Ectodermal cell (in vitro differentiated cells): ENCODE measurements around the gene LCN15.
"Not testable (repeated sequence)": the region's sequence is repeated elsewhere in the genome, so short reads cannot be mapped to it uniquely, and the experiment has no call there.

Experiments
- H3K27ac ChIP-seq: 2 replicates; pipeline ENCODE4 v1.7.0; 2013; ENCODE audit warnings: mild to moderate bottlenecking, low read depth, low read length; ENCODE audit not compliant: insufficient read depth, poor library complexity, severe bottlenecking
- H3K27me3 ChIP-seq: 2 replicates; pipeline ENCODE4 v1.7.0; 2013; ENCODE audit warnings: mild to moderate bottlenecking, low read length; ENCODE audit not compliant: insufficient read depth, control insufficient read depth, poor library complexity, severe bottlenecking
- H3K36me3 ChIP-seq: one replicate; pipeline ENCODE4 v1.7.0; 2013; ENCODE audit warnings: low read length; ENCODE audit not compliant: control insufficient read depth, insufficient read depth
- H3K4me1 ChIP-seq: one replicate; pipeline ENCODE4 v1.7.0; 2013; ENCODE audit warnings: low read length; ENCODE audit not compliant: control insufficient read depth, insufficient read depth
- H3K4me3 ChIP-seq: 2 replicates; pipeline ENCODE4 v1.7.0; 2013; ENCODE audit warnings: low read depth, low read length, control low read depth; ENCODE audit not compliant: insufficient read depth
- H3K9me3 ChIP-seq: 2 replicates; pipeline ENCODE4 v1.7.0; 2013; ENCODE audit warnings: mild to moderate bottlenecking, low read length, moderate library complexity; ENCODE audit not compliant: control insufficient read depth
- WGBS, 2 experiments: methylation state at CpG; one replicate each; pipeline ENCODE4 v1.1.7; 2013; ENCODE audit warnings: missing lambda C conversion rate in 2 of 2; 5-methylcytosine and 5-hydroxymethylcytosine counted together

LCN15 gene

DNA sequence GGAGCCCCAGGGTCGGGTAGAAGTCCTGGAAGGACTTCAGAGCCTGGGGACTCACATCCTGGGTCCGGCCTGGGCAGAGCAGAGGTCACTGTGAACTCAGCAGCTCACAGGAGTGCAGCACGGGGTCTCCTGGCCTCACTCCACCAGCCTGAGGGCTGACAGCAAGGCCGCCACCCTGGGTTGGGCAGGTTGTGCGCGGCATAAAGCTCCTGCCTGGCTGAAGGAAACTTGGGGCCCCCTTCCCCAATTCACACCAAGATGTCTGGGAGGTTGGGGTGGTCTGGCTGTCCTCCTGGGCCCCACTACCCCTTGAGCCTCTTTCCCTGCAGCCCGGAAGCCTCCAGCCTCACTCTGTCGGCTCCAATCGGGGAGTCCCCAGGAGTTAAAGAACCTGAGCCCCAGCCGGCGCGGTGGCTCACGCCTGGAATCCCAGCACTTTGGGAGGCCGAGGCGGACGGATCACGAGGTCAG, 2.1 kb downstream of the LCN15 start:
- Histone ChIP-seq H3K4me1 (peaks cover 5% of the 10 kb centered on the region), H3K27ac (no peak overlapping the region)
- WGBS, 2 experiments = 90% methylated on average over 17 of the region's 17 CpGs

DNA sequence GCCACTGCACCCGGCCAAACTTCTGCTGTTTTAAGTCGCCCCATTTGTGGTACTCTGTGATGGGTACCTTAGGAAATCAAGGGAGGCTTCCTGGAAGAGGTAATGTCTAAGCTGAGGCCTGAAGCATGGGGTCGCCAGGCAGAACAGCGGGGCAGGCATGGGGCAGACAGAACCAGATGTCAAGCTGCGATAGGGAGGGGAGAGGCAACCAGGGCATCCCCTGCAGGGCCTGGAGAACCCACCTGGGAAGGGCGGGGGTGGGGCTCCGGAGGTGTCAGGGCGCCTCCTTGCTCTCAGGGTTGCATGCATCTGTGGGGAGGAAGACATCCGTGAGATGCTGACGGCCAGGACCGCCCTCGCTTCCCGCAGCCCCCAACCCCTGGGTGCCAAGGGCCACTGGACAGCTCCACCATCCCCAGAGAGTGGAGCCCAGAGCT, 2.8 kb downstream of the LCN15 start:
- 93% methylated on average over 13 of the region's 13 CpGs for WGBS, 2 experiments
- no peak overlapping the region for H3K27ac ChIP-seq
- no peaks in the 10 kb centered on the region for H3K9me3 ChIP-seq
- H3K4me3 ChIP-seq = no peak overlapping the region
- no peaks in the 10 kb centered on the region for H3K27me3 ChIP-seq
- no peaks in the 10 kb centered on the region for H3K36me3 ChIP-seq
- peaks cover 5% of the 10 kb centered on the region for H3K4me1 ChIP-seq

More for the DNA sequence above, 2.1 kb downstream of the LCN15 start:
- Histone ChIP-seq H3K27me3 (no peaks in the 10 kb centered on the region), H3K9me3 (no peaks in the 10 kb centered on the region), H3K4me3 (no peak overlapping the region), H3K36me3 (no peaks in the 10 kb centered on the region)

DNA sequence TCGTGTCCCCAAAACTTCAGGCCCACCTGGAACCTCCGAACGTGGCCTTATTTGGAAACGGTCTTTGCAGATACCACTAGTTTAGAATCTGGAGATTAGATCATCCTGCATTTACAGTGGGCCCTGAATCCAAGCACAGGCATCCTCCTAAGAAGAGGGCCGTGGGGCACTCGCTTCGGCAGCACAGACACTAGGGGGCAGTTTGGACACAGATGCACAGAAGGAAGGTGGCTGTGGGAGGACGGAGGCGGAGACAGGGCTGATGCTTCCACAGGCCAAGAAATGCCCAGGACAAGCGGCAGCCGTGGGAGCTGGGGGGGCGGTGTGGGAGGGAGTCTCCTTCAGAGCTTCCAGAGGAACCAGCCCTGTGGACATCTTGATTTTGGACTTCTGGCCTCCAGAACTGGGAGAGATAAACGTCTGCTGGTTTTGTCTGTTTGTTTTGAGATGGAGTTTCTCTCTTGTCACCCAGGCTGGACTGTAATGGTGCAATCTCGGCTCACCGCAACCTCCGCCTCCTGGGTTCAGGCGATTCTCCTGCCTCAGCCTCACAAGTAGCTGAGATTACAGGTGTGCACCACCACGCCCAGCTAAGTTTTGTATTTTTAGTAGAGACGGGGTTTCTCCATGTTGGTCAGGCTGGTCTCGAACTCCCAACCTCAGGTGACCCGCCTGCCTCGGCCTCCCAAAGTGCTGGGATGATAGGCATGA, 3.3 kb downstream of the LCN15 start:
- not testable (repeated sequence) for H3K4me1 ChIP-seq, H3K36me3 ChIP-seq, H3K27ac ChIP-seq, H3K27me3 ChIP-seq, H3K9me3 ChIP-seq, H3K4me3 ChIP-seq
- WGBS, 2 experiments = 74 to 77% methylated on average over 22 of the region's 22 CpGs

DNA sequence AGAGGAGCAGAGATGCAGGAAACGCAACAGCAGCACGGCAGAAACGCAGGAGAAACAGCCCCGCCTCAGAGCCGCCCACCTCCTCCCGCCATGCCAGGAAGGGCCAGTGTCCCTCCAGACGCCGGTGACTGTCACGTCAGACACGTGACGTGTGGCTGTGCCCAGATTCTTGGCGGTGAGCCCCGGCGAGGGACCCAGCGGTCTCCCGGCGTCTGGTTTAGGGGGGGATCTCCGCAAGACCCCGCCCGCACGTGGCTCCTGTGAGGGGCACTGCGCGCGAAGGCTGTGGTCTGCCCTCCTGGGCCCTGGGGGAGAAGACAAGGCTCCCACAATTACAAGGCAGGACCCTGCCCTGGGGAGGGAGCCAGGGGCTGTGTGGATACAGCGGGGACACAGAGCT, 3.9 kb downstream of the LCN15 start:
- H3K9me3 ChIP-seq = no peaks in the 10 kb centered on the region
- WGBS, 2 experiments = 89 to 90% methylated on average over 25 of the region's 25 CpGs
- no peak overlapping the region for H3K27ac ChIP-seq
- H3K27me3 ChIP-seq = no peaks in the 10 kb centered on the region
- peaks cover 5% of the 10 kb centered on the region for H3K4me1 ChIP-seq
- H3K36me3 ChIP-seq = no peaks in the 10 kb centered on the region
- no peak overlapping the region for H3K4me3 ChIP-seq

DNA sequence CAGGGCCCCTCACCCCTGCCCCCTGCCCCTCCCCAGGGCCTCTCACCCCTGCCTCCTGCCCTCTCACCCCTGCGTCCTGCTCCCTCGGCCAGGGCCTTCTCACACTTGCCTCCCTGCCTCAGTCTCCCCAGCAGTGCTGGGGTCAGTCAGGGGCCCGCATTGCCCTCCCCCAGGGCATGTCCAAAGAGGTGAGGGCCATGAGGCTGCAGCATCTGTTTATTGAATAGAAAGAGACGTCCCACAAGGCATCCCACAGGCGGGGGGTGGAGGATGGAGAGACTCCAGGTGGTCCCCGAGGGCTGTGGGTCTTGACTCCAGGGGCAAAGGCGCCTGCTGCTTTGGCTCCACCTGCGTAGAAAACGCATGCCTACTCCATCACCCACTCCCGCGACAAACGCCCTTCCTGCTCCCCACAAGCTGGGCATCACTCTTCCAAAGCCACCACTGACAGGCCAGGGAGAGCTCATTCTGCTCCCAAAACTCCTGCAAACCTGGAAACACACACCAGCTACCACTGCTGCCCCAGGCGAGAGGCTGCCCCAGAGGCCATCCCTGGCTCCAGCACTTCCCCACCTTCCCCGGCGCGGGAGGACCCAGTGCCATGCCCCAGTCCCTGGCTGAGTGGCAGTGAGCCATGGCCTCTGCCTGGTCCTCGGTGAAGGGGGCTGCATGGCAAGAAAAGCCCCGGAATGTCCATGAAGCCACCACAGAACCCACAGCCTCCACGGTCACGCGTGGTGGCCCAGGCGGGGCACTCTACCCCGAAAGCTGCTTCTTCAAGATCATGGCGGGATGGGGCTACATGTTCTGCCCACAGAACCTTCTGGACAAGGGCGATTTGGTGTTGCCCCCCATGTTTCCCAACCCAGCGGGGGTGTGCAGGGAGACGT, 4.6 kb downstream of the LCN15 start:
- H3K27ac ChIP-seq = no peak overlapping the region
- WGBS, 2 experiments = 91 to 93% methylated on average over 27 of the region's 27 CpGs

DNA sequence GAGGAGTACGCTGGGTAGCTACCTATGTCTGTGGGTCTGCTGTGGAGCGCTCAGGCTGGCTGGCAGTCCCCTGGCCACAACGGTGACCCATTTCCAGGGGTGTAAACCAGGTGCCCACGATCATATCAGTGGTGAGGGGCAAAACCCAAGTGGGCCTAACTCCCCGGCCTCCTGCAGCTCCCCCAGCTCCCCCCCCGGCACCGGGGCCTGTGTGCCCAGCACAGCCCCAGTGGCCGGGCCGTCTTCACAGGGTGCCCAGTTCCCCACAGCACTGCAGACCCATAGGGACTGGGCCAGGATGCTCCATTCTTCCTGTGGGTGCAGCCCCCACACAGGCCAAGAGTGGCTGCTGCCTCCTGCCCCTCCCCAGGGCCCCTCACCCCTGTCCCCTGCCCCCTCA, 5.3 kb downstream of the LCN15 start:
- Histone ChIP-seq H3K4me1 (peaks cover 9% of the 10 kb centered on the region), H3K27me3 (no peaks in the 10 kb centered on the region), H3K9me3 (no peaks in the 10 kb centered on the region), H3K36me3 (no peaks in the 10 kb centered on the region), H3K27ac (no peak overlapping the region), H3K4me3 (no peak overlapping the region)
- WGBS, 2 experiments = 89 to 90% methylated on average over 9 of the region's 9 CpGs

More for the DNA sequence above, 4.6 kb downstream of the LCN15 start:
- H3K27me3 ChIP-seq = no peaks in the 10 kb centered on the region
- peaks cover 7% of the 10 kb centered on the region for H3K4me1 ChIP-seq
- no peak overlapping the region for H3K4me3 ChIP-seq
- no peaks in the 10 kb centered on the region for H3K36me3 ChIP-seq
- H3K9me3 ChIP-seq = no peaks in the 10 kb centered on the region

DNA sequence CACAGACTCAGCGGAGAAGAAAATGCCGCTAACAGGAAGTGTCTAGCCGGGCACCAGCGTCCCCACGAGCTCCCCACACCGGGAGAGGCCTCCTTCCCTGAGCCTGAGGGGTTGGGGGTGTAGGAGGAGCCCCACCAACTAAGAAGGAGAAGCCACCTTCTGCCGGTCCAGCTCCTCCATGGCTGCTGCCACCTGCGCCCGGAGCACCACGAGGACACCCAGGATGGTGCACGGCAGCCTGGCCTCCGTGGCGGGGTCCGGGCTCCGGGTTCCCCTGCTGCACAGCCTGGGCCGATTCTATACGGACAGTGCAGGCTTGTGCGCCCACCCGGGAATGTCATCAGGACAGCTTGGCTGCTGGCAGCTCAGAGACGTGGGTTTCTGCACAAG, 6.6 kb downstream of the LCN15 start:
- 92 to 94% methylated on average over 20 of the region's 20 CpGs for WGBS, 2 experiments

DNA sequence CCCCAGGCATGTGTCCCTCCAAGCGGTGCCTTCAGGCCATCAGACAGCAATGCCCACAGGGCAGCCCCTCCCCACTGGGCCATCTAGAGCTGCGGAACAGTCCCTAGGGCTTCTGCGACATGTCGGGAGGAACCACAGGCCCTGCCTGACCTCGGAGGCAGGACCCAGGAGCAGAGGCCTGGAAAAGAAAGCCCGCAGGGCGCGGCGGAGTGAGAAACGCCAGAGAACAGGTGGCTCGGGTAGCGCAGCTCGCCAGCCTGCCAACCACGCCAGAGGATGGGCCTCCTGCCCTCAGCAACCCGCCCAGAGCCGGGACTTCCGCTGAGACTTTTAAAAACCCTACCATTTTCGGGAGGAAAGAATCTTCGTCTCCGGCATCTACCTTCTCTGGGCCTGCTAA, 7.0 kb downstream of the LCN15 start:
- H3K27ac ChIP-seq = no peak overlapping the region
- H3K4me1 ChIP-seq = peaks cover 4% of the 10 kb centered on the region
- H3K9me3 ChIP-seq = no peaks in the 10 kb centered on the region
- no peaks in the 10 kb centered on the region for H3K27me3 ChIP-seq
- no peak overlapping the region for H3K4me3 ChIP-seq
- WGBS, 2 experiments = 91% methylated on average over 20 of the region's 20 CpGs
- no peaks in the 10 kb centered on the region for H3K36me3 ChIP-seq

More for the DNA sequence above, 6.6 kb downstream of the LCN15 start:
- no peak overlapping the region for H3K27ac ChIP-seq
- no peaks in the 10 kb centered on the region for H3K9me3 ChIP-seq
- no peak overlapping the region for H3K4me3 ChIP-seq
- no peaks in the 10 kb centered on the region for H3K27me3 ChIP-seq
- peaks cover 4% of the 10 kb centered on the region for H3K4me1 ChIP-seq
- no peaks in the 10 kb centered on the region for H3K36me3 ChIP-seq

DNA sequence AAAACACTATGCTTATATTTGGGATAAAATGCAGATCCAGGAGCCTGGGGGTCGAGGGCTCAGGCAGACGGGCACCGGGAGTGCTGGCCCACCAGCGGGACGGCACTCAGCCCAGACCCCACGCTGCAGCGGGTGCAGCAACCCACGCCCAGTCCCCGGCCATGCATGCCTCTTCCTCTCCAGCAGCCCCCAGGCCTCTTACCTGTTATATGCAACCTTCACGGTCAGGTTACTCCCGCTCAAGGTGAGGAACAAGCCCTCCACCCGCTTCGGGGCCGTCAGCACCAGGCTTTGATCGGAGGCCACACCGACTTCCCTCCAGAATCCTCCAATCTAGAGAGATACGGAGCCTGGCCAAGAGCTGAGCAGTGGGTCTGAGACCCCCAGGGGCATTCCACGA, 7.5 kb downstream of the LCN15 start:
- Histone ChIP-seq H3K9me3 (no peaks in the 10 kb centered on the region), H3K4me1 (peaks cover 4% of the 10 kb centered on the region), H3K4me3 (no peak overlapping the region), H3K27me3 (no peaks in the 10 kb centered on the region), H3K27ac (no peak overlapping the region), H3K36me3 (no peaks in the 10 kb centered on the region)
- 93 to 94% methylated on average over 18 of the region's 18 CpGs for WGBS, 2 experiments

DNA sequence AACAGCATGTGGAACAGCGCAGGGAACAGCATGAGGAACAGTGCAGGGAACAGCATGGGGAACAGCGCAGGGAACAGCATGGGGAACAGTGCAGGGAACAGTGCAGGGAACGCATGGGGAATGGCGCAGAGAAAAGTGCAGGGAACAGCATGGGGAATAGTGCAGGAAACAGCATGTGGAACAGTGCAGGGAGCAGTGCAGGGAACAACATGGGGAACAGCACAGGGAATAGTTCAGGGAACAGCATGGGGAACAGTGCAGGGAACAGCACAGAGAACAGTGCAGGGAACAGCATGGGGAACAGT, 8.2 kb downstream of the LCN15 start:
- H3K27me3 ChIP-seq = no peaks in the 10 kb centered on the region
- no peaks in the 10 kb centered on the region for H3K9me3 ChIP-seq
- 95 to 97% methylated on average over 4 of the region's 4 CpGs for WGBS, 2 experiments
- H3K4me3 ChIP-seq = no peak overlapping the region
- no peak overlapping the region for H3K27ac ChIP-seq
- H3K4me1 ChIP-seq = peaks cover 4% of the 10 kb centered on the region
- H3K36me3 ChIP-seq = no peaks in the 10 kb centered on the region
